GM23338 (cell line): ENCODE results near the gene DUSP21. TPM values are rescaled to one million over a fixed set of nuclear protein-coding genes. Genes with fewer than 3 reads are reported as not detected.
"Not testable (repeated sequence)": the region's sequence is repeated elsewhere in the genome, so short reads cannot be mapped to it uniquely, and the experiment has no call there.

Experiments
- ATAC-seq: fragments of 200-7000 bp; cut with Tn5 transposase; 3 replicates; pipeline ENCODE4 v1.9.1; 2020
- DNase-seq: peaks from one replicate; pipeline ENCODE4 v3.0.0-alpha.2; 2015; ENCODE audit warnings: low spot score
- H2AFZ ChIP-seq: fragments of 200-600 bp; sonication (generic); 2 replicates; pipeline ENCODE4 v1.8.0; 2016; ENCODE audit warnings: antibody characterized with exemption, mild to moderate bottlenecking, moderate library complexity
- H3F3A ChIP-seq: fragments of 200-600 bp; sonication (generic); replicated peaks from 2 replicates; pipeline ENCODE4 v1.8.0; 2017; ENCODE audit warnings: antibody characterized with exemption, mixed run types, low read depth
- H3K27ac ChIP-seq: fragments of 200-600 bp; sonication (generic); 2 replicates; pipeline ENCODE4 v1.6.1; 2016; ENCODE audit warnings: low read depth
- H3K27me3 ChIP-seq: fragments of 200-600 bp; sonication (generic); 2 replicates; pipeline ENCODE4 v1.8.0; 2016; ENCODE audit warnings: mild to moderate bottlenecking, mixed run types, moderate library complexity; ENCODE audit not compliant: insufficient read depth
- H3K36me3 ChIP-seq: fragments of 200-600 bp; sonication (generic); 2 replicates; pipeline ENCODE4 v1.8.0; 2016; ENCODE audit warnings: mild to moderate bottlenecking; ENCODE audit not compliant: insufficient read depth
- H3K4me1 ChIP-seq: fragments of 200-600 bp; sonication (generic); 2 replicates; pipeline ENCODE4 v1.8.0; 2016; ENCODE audit warnings: mild to moderate bottlenecking, moderate library complexity; ENCODE audit not compliant: insufficient read depth
- H3K4me2 ChIP-seq: fragments of 200-600 bp; sonication (generic); 2 replicates; pipeline ENCODE4 v1.7.1; 2017; ENCODE audit warnings: mixed run types
- H3K4me3 ChIP-seq: fragments of 200-600 bp; sonication (generic); 2 replicates; pipeline ENCODE4 v1.6.1; 2016; ENCODE audit warnings: mixed run types
- H3K79me2 ChIP-seq: fragments of 200-600 bp; sonication (generic); replicated peaks from 2 replicates; pipeline ENCODE4 v1.8.0; 2017; ENCODE audit warnings: mild to moderate bottlenecking; ENCODE audit not compliant: insufficient read depth
- H3K9me2 ChIP-seq: fragments of 200-600 bp; sonication (generic); 2 replicates; pipeline ENCODE4 v1.8.0; 2017; ENCODE audit not compliant: insufficient read depth
- H4K20me1 ChIP-seq: fragments of 200-600 bp; sonication (generic); replicated peaks from 2 replicates; pipeline ENCODE4 v1.8.0; 2017; ENCODE audit warnings: mild to moderate bottlenecking; ENCODE audit not compliant: insufficient read depth
- H3K27ac Mint-ChIP-seq: 2 replicates; pipeline ENCODE4 v1.8.0; 2020; ENCODE audit warnings: inconsistent platforms, mild to moderate bottlenecking, moderate library complexity, mixed read lengths
- H3K27me3 Mint-ChIP-seq: 3 replicates; pipeline ENCODE4 v1.8.0; 2022; ENCODE audit warnings: low read depth, mild to moderate bottlenecking, moderate library complexity, mixed read lengths, inconsistent platforms; ENCODE audit not compliant: insufficient read depth, poor library complexity
- H3K36me3 Mint-ChIP-seq: 3 replicates; pipeline ENCODE4 v1.8.0; 2021; ENCODE audit warnings: low read depth, mild to moderate bottlenecking, inconsistent platforms, moderate library complexity, mixed read lengths
- H3K4me1 Mint-ChIP-seq: 3 replicates; pipeline ENCODE4 v1.8.0; 2020; ENCODE audit warnings: mild to moderate bottlenecking, inconsistent platforms, mixed read lengths
- H3K4me3 Mint-ChIP-seq: 3 replicates; pipeline ENCODE4 v1.8.0; 2021; ENCODE audit warnings: moderate library complexity, mild to moderate bottlenecking, inconsistent platforms, mixed read lengths
- H3K9me3 Mint-ChIP-seq: 3 replicates; pipeline ENCODE4 v1.8.0; 2020; ENCODE audit warnings: moderate library complexity, mild to moderate bottlenecking, inconsistent platforms, mixed read lengths
- CTCF ChIP-seq, 2 experiments: fragments of 200-600 bp in 1 of 2; sonication (generic) in 1 of 2; conservative IDR thresholded peaks; 2 replicates each; pipeline versions ENCODE4 v1.5.1 to v1.6.1; 2016 to 2017; ENCODE audit warnings: antibody characterized with exemption in 2 of 2, low read depth in 2 of 2, mild to moderate bottlenecking in 2 of 2, moderate library complexity in 1 of 2
- EZH2phosphoT487 ChIP-seq: fragments of 200-600 bp; sonication (generic); IDR thresholded peaks from one replicate; pipeline ENCODE4 v1.8.1; 2018; ENCODE audit warnings: antibody characterized with exemption; ENCODE audit not compliant: unreplicated experiment
- POLR2AphosphoS5 ChIP-seq: IDR thresholded peaks from 2 replicates; pipeline ENCODE4 v1.6.1; 2016; ENCODE audit warnings: antibody characterized with exemption, low read depth
- REST ChIP-seq: IDR thresholded peaks from one replicate; pipeline ENCODE4 v1.6.1; 2018; ENCODE audit warnings: antibody characterized with exemption; ENCODE audit not compliant: unreplicated experiment
- ZNF114 ChIP-seq: fragments of 250-450 bp; sonication (Bioruptor Pico); IDR thresholded peaks from 2 replicates; pipeline ENCODE4 v1.5.0; 2020; ENCODE audit warnings: mild to moderate bottlenecking, moderate library complexity
- ZNF331 ChIP-seq: fragments of 250-450 bp; sonication (Bioruptor Pico); IDR thresholded peaks from 2 replicates; pipeline ENCODE4 v1.5.0; 2020; ENCODE audit warnings: low read depth, mild to moderate bottlenecking, moderate library complexity
- ZNF462 ChIP-seq: fragments of 250-450 bp; sonication (Bioruptor Pico); IDR thresholded peaks from 2 replicates; pipeline ENCODE4 v1.5.0; 2020; ENCODE audit warnings: mild to moderate bottlenecking, moderate library complexity
- polyA plus RNA-seq: library from polyadenylated mRNA; unstranded; fragments of >200 nt; fragmentation: Nextera tagmentation; extraction: Ambion mirVana; gene quantifications from 2 replicates; pipeline ENCODE4 v1.2.1, GENCODE V29; 2016
- total RNA-seq: library from RNA; depleted of rRNA; stranded (reverse); fragments of >200 nt; shearing (Covaris generic); gene quantifications from 2 replicates; pipeline ENCODE4 v1.2.3, GENCODE V29; 2014

Gene DUSP21
- total and polyA plus RNA-seq, 2 experiments from 2014 or later: not detected

GRCh38 chrX:44844204-44844603 lies 383 bp downstream of the DUSP21 start (continued):
- TF ChIP-seq ZNF462 (CRISPR knock-in tag) (no peak), REST (no peak), ZNF114 (CRISPR knock-in tag) (no peak), POLR2AphosphoS5 (no peak), CTCF (conservative IDR thresholded peaks at IDR 0.05; ENCODE audit: low read depth in 2 of 2) (no peak), EZH2phosphoT487 (no peak), ZNF331 (CRISPR knock-in tag) (no peak)

GRCh38 chrX:44850891-44851290 lies 7.1 kb downstream of the DUSP21 start:
- H3K27me3 ChIP-seq, H3K4me1 ChIP-seq, H3K9me3 Mint-ChIP-seq, H3K27ac ChIP-seq, H3K36me3 Mint-ChIP-seq, ATAC-seq, H3K36me3 ChIP-seq, H3K9me2 ChIP-seq, H3F3A ChIP-seq, H4K20me1 ChIP-seq, H3K4me2 ChIP-seq, DNase-seq, H3K27me3 Mint-ChIP-seq, H3K4me1 Mint-ChIP-seq, H2AFZ ChIP-seq, H3K4me3 ChIP-seq, H3K27ac Mint-ChIP-seq, H3K4me3 Mint-ChIP-seq, H3K79me2 ChIP-seq: not testable (repeated sequence)
